Measurements from ENCODE around the gene COX8C. TPM values are rescaled to one million over a fixed set of nuclear protein-coding genes. Genes with fewer than 3 reads are reported as not detected.
A peak's percentile ranks its signal among the peaks of the same experiment; 100 is the strongest.

Gene COX8C
- total and polyA plus RNA-seq, 9 of the 15 experiments (the other 6 are each of a cell fraction or from before 2014, with no cell fraction given) = not detected

DNA sequence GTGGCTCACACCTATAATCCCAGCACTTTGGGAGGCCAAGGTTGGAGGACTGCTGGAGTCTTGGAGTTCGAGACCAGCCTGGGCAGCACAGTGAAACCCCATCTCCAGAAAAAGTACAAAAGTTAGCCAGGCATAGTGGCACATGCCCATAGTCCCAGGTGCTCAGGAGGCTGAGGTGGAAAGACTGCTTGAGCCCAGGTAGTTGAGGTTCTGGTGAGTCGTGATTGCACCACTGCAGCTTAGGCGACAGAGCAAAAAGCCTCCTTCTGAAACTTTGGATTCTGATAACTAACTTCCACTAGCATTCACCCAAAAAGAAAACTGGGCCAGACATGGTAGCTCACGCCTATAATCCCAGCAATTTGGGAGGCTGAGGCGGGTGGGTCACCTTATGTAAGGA, 20.8 kb upstream of the COX8C start:
- in situ Hi-C loops (cut with MboI) (no loop called here), intact Hi-C loops (cut with micrococcal nuclease) (no loop called here)
- no peak overlapping the region for H3K4me2 ChIP-seq (ENCODE audit: insufficient read depth, low read length)
- no peak for ATAC-seq
- POLR2A ChIA-PET = interaction anchor here (1.4 kb wide), 1 partner anchor 9 kb away, joined by 3 read pairs; no protein-coding TSS in a partner anchor
- H3K4me3 ChIP-seq = no peak overlapping the region
- WGBS (ENCODE audit: insufficient coverage, low coverage, missing lambda C conversion rate) = 88% methylated on average over 5 of the region's 5 CpGs
- CTCF ChIA-PET (ENCODE audit: low intra/inter-chr PET ratio) = no interaction called here
- peaks cover 95% of the 10 kb centered on the region for H3K79me2 ChIP-seq (ENCODE audit: control insufficient read depth, insufficient read depth, low read length)
- no peaks in the 10 kb centered on the region for H3K9me3 ChIP-seq (replicated peaks; ENCODE audit: control insufficient read depth, insufficient read depth, low read depth, low read length)
- FAIRE-seq = no peak
- no TSS peak for BruUV-seq (replicated peaks)
- H3K9ac ChIP-seq (ENCODE audit: insufficient read depth in 1 of 2, low read depth in 2 of 2, low read length in 2 of 2) = no peak overlapping the region
- DNase-seq (ENCODE audit: extremely low read depth in 1 of 4, low spot score in 3 of 4) = no peak
- H3K4me1 ChIP-seq (replicated peaks in 1 of 2; ENCODE audit: control insufficient read depth in 2 of 2, insufficient read depth in 2 of 2, low read length in 2 of 2) = peaks cover 4 to 20% of the 10 kb centered on the region in 2 experiments; a peak in 4 of 5 replicates
- TF ChIP-seq PYGO2 (tag; IDR thresholded peaks at IDR 0.05) = no peak
- TF ChIP-seq ZBTB17 (CRISPR knock-in tag; IDR thresholded peaks at IDR 0.05) = no peak
- no peak for TF ChIP-seq NR2C1 (IDR thresholded peaks at IDR 0.05)
- no peak for TF ChIP-seq NR2C1 (tag; IDR thresholded peaks at IDR 0.05)
- TF ChIP-seq HMG20B (CRISPR knock-in tag; IDR thresholded peaks at IDR 0.05) = no peak
- TF ChIP-seq RBM15 (IDR thresholded peaks at IDR 0.05; ENCODE audit: insufficient read depth, low read length) = no peak
- no peak for TF ChIP-seq RBM39 (optimal IDR thresholded peaks at IDR 0.05; ENCODE audit: low read depth, low read length)
- peaks cover 2% of the 10 kb centered on the region; the same call in 1 of the 2 replicates for H4K20me1 ChIP-seq (replicated peaks; ENCODE audit: control insufficient read depth, insufficient read depth, low read length)
- H3K9me1 ChIP-seq (ENCODE audit: control insufficient read depth, insufficient read depth, low read length) = no peaks in the 10 kb centered on the region
- H3K27ac ChIP-seq (ENCODE audit: extremely low read depth, low read depth, low read length) = no peak overlapping the region
- no peaks in the 10 kb centered on the region for H3K27me3 ChIP-seq (ENCODE audit: control insufficient read depth in 2 of 2, insufficient read depth in 2 of 2, low read length in 2 of 2)
- no peak overlapping the region for H2AFZ ChIP-seq (ENCODE audit: low read depth, low read length)
- H3K36me3 ChIP-seq (ENCODE audit: control insufficient read depth, insufficient read depth, low read length) = peaks cover 11% of the 10 kb centered on the region; the same call in 2 of the 3 replicates

DNA sequence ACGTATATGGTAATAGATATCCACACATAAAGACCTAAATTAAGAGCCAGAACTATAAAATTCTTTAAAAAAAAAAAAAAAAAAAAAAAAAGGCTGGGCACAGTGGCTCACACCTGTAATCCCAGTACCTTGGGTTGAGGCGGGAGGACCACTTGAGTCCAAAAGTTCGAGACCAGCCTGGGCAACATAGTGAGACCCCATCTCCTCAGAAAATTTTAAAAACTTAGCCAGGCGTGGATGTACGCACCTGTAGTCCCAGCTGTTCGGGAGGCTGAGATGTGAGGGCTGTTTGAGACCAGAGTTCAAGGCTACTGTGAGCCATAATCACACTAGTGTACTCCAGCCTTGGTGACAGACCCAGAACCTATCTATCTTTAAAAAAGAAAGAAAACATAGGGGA, 18.4 kb upstream of the COX8C start:
- Histone ChIP-seq H3K36me3 (ENCODE audit: control insufficient read depth, insufficient read depth, low read length) (peaks cover 9% of the 10 kb centered on the region; the same call in 2 of the 3 replicates), H3K27me3 (ENCODE audit: control insufficient read depth in 2 of 2, insufficient read depth in 2 of 2, low read length in 2 of 2) (no peaks in the 10 kb centered on the region), H3K79me2 (ENCODE audit: control insufficient read depth, insufficient read depth, low read length) (peaks cover 93% of the 10 kb centered on the region), H4K20me1 (replicated peaks; ENCODE audit: control insufficient read depth, insufficient read depth, low read length) (peaks cover 5% of the 10 kb centered on the region; the same call in 1 of the 2 replicates), H3K9me1 (ENCODE audit: control insufficient read depth, insufficient read depth, low read length) (no peaks in the 10 kb centered on the region), H3K9me3 (replicated peaks; ENCODE audit: control insufficient read depth, insufficient read depth, low read depth, low read length) (no peaks in the 10 kb centered on the region), H3K9ac (ENCODE audit: insufficient read depth in 1 of 2, low read depth in 2 of 2, low read length in 2 of 2) (no peak overlapping the region), H3K4me2 (ENCODE audit: insufficient read depth, low read length) (no peak overlapping the region), H2AFZ (ENCODE audit: low read depth, low read length) (no peak overlapping the region), H3K4me1 (replicated peaks in 1 of 2; ENCODE audit: control insufficient read depth in 2 of 2, insufficient read depth in 2 of 2, low read length in 2 of 2) (peaks cover 0 to 11% of the 10 kb centered on the region in 2 experiments; a peak in 3 of 5 replicates), H3K4me3 (no peak overlapping the region), H3K27ac (ENCODE audit: extremely low read depth, low read depth, low read length) (no peak overlapping the region)
- intact Hi-C loops (cut with micrococcal nuclease) (no loop called here), in situ Hi-C loops (cut with MboI) (no loop called here)
- ChIA-PET CTCF (ENCODE audit: low intra/inter-chr PET ratio) (no interaction called here), POLR2A (no interaction called here)
- DNase-seq (ENCODE audit: extremely low read depth in 1 of 4, low spot score in 3 of 4) (no peak), FAIRE-seq (no peak), ATAC-seq (no peak)
- 88% methylated on average over 6 of the region's 6 CpGs for WGBS (ENCODE audit: insufficient coverage, low coverage, missing lambda C conversion rate)
- BruUV-seq (replicated peaks) = no TSS peak
- TF ChIP-seq SUPT5H (IDR thresholded peaks at IDR 0.05) (no peak), ZNF121 (CRISPR knock-in tag; conservative IDR thresholded peaks at IDR 0.05) (0 out of 2 replicates have a peak, but pooled peaks have one; percentile 24)
